ENCODE data around the gene DPH6.

Gene DPH6

GRCh38 chr15:35549567-35549966 lies 3.6 kb upstream of the DPH6 start:
- Histone ChIP-seq H3K36me3 (ENCODE audit: insufficient read depth, low read length) (no peaks in the 10 kb centered on the region), H3K4me3 (no peak overlapping the region), H3K9ac (ENCODE audit: insufficient read length) (no peak overlapping the region), H3K9me3 (ENCODE audit: low read depth, low read length) (no peaks in the 10 kb centered on the region), H3K27ac (no peak overlapping the region)
- no peak for DNase-seq (ENCODE audit: low read depth, low spot score)
- TF ChIP-seq POLR2AphosphoS5 (IDR thresholded peaks at IDR 0.05; ENCODE audit: borderline replicate concordance, low read depth, low read length) (no peak), FOXP2 (optimal IDR thresholded peaks at IDR 0.05; ENCODE audit: control extremely low read depth, extremely low read length, insufficient read depth) (no peak), EZH2 (IDR thresholded peaks at IDR 0.05) (no peak)

- H3K9me3 ChIP-seq (ENCODE audit: low read depth, low read length), result no peaks in the 10 kb centered on the region
- H3K4me3 ChIP-seq, result no peak overlapping the region
- TF ChIP-seq FOXP2 (optimal IDR thresholded peaks at IDR 0.05; ENCODE audit: control extremely low read depth, extremely low read length, insufficient read depth) (no peak), POLR2AphosphoS5 (IDR thresholded peaks at IDR 0.05; ENCODE audit: borderline replicate concordance, low read depth, low read length) (no peak), EZH2 (IDR thresholded peaks at IDR 0.05) (no peak)
- H3K27ac ChIP-seq, result no peak overlapping the region
- DNase-seq (ENCODE audit: low read depth, low spot score), result no peak
- H3K36me3 ChIP-seq (ENCODE audit: insufficient read depth, low read length), result no peaks in the 10 kb centered on the region
- H3K9ac ChIP-seq (ENCODE audit: insufficient read length), result no peak overlapping the region
Measured at GRCh38 chr15:35548435-35548834, 2.5 kb upstream of the DPH6 start.

- no peak for TF ChIP-seq FOXP2 (optimal IDR thresholded peaks at IDR 0.05; ENCODE audit: control extremely low read depth, extremely low read length, insufficient read depth)
- no peak for TF ChIP-seq EZH2 (IDR thresholded peaks at IDR 0.05)
- TF ChIP-seq POLR2AphosphoS5 (IDR thresholded peaks at IDR 0.05; ENCODE audit: borderline replicate concordance, low read depth, low read length), result no peak
- no peak for DNase-seq (ENCODE audit: low read depth, low spot score)
- Histone ChIP-seq H3K27ac (no peak overlapping the region), H3K4me3 (no peak overlapping the region), H3K9ac (ENCODE audit: insufficient read length) (no peak overlapping the region), H3K9me3 (ENCODE audit: low read depth, low read length) (no peaks in the 10 kb centered on the region), H3K36me3 (ENCODE audit: insufficient read depth, low read length) (no peaks in the 10 kb centered on the region)
Measured at GRCh38 chr15:35547775-35548364, 1.9 kb upstream of the DPH6 start.

GRCh38 chr15:35546511-35547381 lies 781 bp upstream of the DPH6 start:
- H3K36me3 ChIP-seq (ENCODE audit: insufficient read depth, low read length), result no peaks in the 10 kb centered on the region
- H3K9ac ChIP-seq (ENCODE audit: insufficient read length), result peak overlapping the region; percentile 98
- DNase-seq (ENCODE audit: low read depth, low spot score), result no peak
- no peaks in the 10 kb centered on the region for H3K9me3 ChIP-seq (ENCODE audit: low read depth, low read length)
- peak overlapping the region; percentile 96; the same call in 1 of the 2 replicates for H3K27ac ChIP-seq
- TF ChIP-seq FOXP2 (optimal IDR thresholded peaks at IDR 0.05; ENCODE audit: control extremely low read depth, extremely low read length, insufficient read depth) (no peak), POLR2AphosphoS5 (IDR thresholded peaks at IDR 0.05; ENCODE audit: borderline replicate concordance, low read depth, low read length) (0 out of 2 replicates have a peak, but pooled peaks have one; percentile 9), EZH2 (IDR thresholded peaks at IDR 0.05) (no peak)
- H3K4me3 ChIP-seq, result peak overlapping the region; percentile 95

- DNase-seq (ENCODE audit: low read depth, low spot score), result no peak
- H3K4me3 ChIP-seq, result peak overlapping the region; percentile 95
Measured at GRCh38 chr15:35545316-35545823, 595 bp downstream of the DPH6 start.

GRCh38 chr15:35540885-35541284 lies 5.1 kb downstream of the DPH6 start:
- peaks cover 24% of the 10 kb centered on the region for H3K36me3 ChIP-seq (ENCODE audit: insufficient read depth, low read length)
- no peak overlapping the region for H3K9ac ChIP-seq (ENCODE audit: insufficient read length)
- no peak overlapping the region for H3K4me3 ChIP-seq
- H3K9me3 ChIP-seq (ENCODE audit: low read depth, low read length), result no peaks in the 10 kb centered on the region
- DNase-seq (ENCODE audit: low read depth, low spot score), result no peak
- no peak overlapping the region for H3K27ac ChIP-seq
- no peak for TF ChIP-seq EZH2 (IDR thresholded peaks at IDR 0.05)

More at GRCh38 chr15:35545316-35545823, 595 bp downstream of the DPH6 start:
- TF ChIP-seq EZH2 (IDR thresholded peaks at IDR 0.05), result no peak
- no peak for TF ChIP-seq FOXP2 (optimal IDR thresholded peaks at IDR 0.05; ENCODE audit: control extremely low read depth, extremely low read length, insufficient read depth)
- TF ChIP-seq POLR2AphosphoS5 (IDR thresholded peaks at IDR 0.05; ENCODE audit: borderline replicate concordance, low read depth, low read length), result no peak
- H3K9me3 ChIP-seq (ENCODE audit: low read depth, low read length), result no peaks in the 10 kb centered on the region
- no peaks in the 10 kb centered on the region for H3K36me3 ChIP-seq (ENCODE audit: insufficient read depth, low read length)
- H3K9ac ChIP-seq (ENCODE audit: insufficient read length), result peak overlapping the region; percentile 98
- H3K27ac ChIP-seq, result peak overlapping the region; percentile 96

GRCh38 chr15:35540021-35540420 lies 5.9 kb downstream of the DPH6 start:
- no peak for TF ChIP-seq EZH2 (IDR thresholded peaks at IDR 0.05)
- no peak for TF ChIP-seq POLR2AphosphoS5 (IDR thresholded peaks at IDR 0.05; ENCODE audit: borderline replicate concordance, low read depth, low read length)
- no peak for TF ChIP-seq FOXP2 (optimal IDR thresholded peaks at IDR 0.05; ENCODE audit: control extremely low read depth, extremely low read length, insufficient read depth)
- H3K9ac ChIP-seq (ENCODE audit: insufficient read length), result no peak overlapping the region
- H3K4me3 ChIP-seq, result no peak overlapping the region
- no peak overlapping the region for H3K27ac ChIP-seq
- no peaks in the 10 kb centered on the region for H3K9me3 ChIP-seq (ENCODE audit: low read depth, low read length)
- DNase-seq (ENCODE audit: low read depth, low spot score), result no peak
- H3K36me3 ChIP-seq (ENCODE audit: insufficient read depth, low read length), result peaks cover 24% of the 10 kb centered on the region

- peaks cover 39% of the 10 kb centered on the region for H3K36me3 ChIP-seq (ENCODE audit: insufficient read depth, low read length)
- H3K9ac ChIP-seq (ENCODE audit: insufficient read length), result no peak overlapping the region
- no peak overlapping the region for H3K4me3 ChIP-seq
- TF ChIP-seq POLR2AphosphoS5 (IDR thresholded peaks at IDR 0.05; ENCODE audit: borderline replicate concordance, low read depth, low read length) (no peak), FOXP2 (optimal IDR thresholded peaks at IDR 0.05; ENCODE audit: control extremely low read depth, extremely low read length, insufficient read depth) (no peak), EZH2 (IDR thresholded peaks at IDR 0.05) (no peak)
- H3K9me3 ChIP-seq (ENCODE audit: low read depth, low read length), result no peaks in the 10 kb centered on the region
- DNase-seq (ENCODE audit: low read depth, low spot score), result no peak
- H3K27ac ChIP-seq, result no peak overlapping the region
Measured at GRCh38 chr15:35535365-35535916, 10.5 kb downstream of the DPH6 start.
